ENCODE data around the gene CLDN14. TPM values are rescaled to one million over a fixed set of nuclear protein-coding genes. Genes with fewer than 3 reads are reported as not detected.

CLDN14 gene
- total RNA-seq, 2 experiments from 2014 or later: not detected

GRCh38 chr21:36491209-36491910 lies 11.4 kb upstream of the CLDN14 start:
- intact Hi-C loops (cut with micrococcal nuclease; ENCODE audit: unreplicated experiment): no loop called here
- Histone ChIP-seq H3K9me2 (ENCODE audit: insufficient read depth, low read length) (no peaks in the 10 kb centered on the region), H4K20me1 (ENCODE audit: insufficient read depth, low read length) (no peaks in the 10 kb centered on the region), H3K4me2 (ENCODE audit: low read length) (no peak overlapping the region), H3K9me3 (ENCODE audit: low read length) (no peaks in the 10 kb centered on the region), H3K79me2 (ENCODE audit: insufficient read depth, low read depth, low read length) (no peaks in the 10 kb centered on the region), H3K27ac (ENCODE audit: low read depth, low read length, poor library complexity, severe bottlenecking) (no peak overlapping the region), H3K4me3 (ENCODE audit: low read depth, low read length, poor library complexity, severe bottlenecking) (no peak overlapping the region), H3K4me1 (ENCODE audit: insufficient read depth, low read length, poor library complexity, severe bottlenecking) (no peaks in the 10 kb centered on the region), H3K36me3 (ENCODE audit: insufficient read depth, low read length) (no peaks in the 10 kb centered on the region), H2AFZ (ENCODE audit: low read length) (no peak overlapping the region)
- no peak for DNase-seq (ENCODE audit: low spot score)
- POLR2A ChIA-PET: no interaction called here
- TF ChIP-seq EZH2phosphoT487 (IDR thresholded peaks at IDR 0.05; ENCODE audit: borderline replicate concordance, low read depth, low read length) (no peak), CTCF (conservative IDR thresholded peaks at IDR 0.05; ENCODE audit: low read length) (no peak)
- no TSS peak for BruUV-seq (replicated peaks)
- CTCF ChIA-PET (ENCODE audit: unreplicated experiment): no interaction called here

- ChIA-PET POLR2A (no interaction called here), CTCF (ENCODE audit: unreplicated experiment) (no interaction called here)
- H3K4me3 ChIP-seq (ENCODE audit: low read depth, low read length, poor library complexity, severe bottlenecking): no peak overlapping the region
- no peak for DNase-seq (ENCODE audit: low spot score)
- H3K27ac ChIP-seq (ENCODE audit: low read depth, low read length, poor library complexity, severe bottlenecking): no peak overlapping the region
- H2AFZ ChIP-seq (ENCODE audit: low read length): no peak overlapping the region
- intact Hi-C loops (cut with micrococcal nuclease; ENCODE audit: unreplicated experiment): no loop called here
- H4K20me1 ChIP-seq (ENCODE audit: insufficient read depth, low read length): no peaks in the 10 kb centered on the region
- TF ChIP-seq EZH2phosphoT487 (IDR thresholded peaks at IDR 0.05; ENCODE audit: borderline replicate concordance, low read depth, low read length): no peak
- TF ChIP-seq CTCF (conservative IDR thresholded peaks at IDR 0.05; ENCODE audit: low read length): no peak
- BruUV-seq (replicated peaks): no TSS peak
- H3K4me2 ChIP-seq (ENCODE audit: low read length): no peak overlapping the region
- no peaks in the 10 kb centered on the region for H3K79me2 ChIP-seq (ENCODE audit: insufficient read depth, low read depth, low read length)
- H3K9me2 ChIP-seq (ENCODE audit: insufficient read depth, low read length): no peaks in the 10 kb centered on the region
- no peaks in the 10 kb centered on the region for H3K36me3 ChIP-seq (ENCODE audit: insufficient read depth, low read length)
- no peaks in the 10 kb centered on the region for H3K4me1 ChIP-seq (ENCODE audit: insufficient read depth, low read length, poor library complexity, severe bottlenecking)
- H3K9me3 ChIP-seq (ENCODE audit: low read length): no peaks in the 10 kb centered on the region
These were observed 9.8 kb upstream of the CLDN14 start for GRCh38 chr21:36489776-36490165.

GRCh38 chr21:36489103-36489775 lies 9.3 kb upstream of the CLDN14 start:
- no peaks in the 10 kb centered on the region for H4K20me1 ChIP-seq (ENCODE audit: insufficient read depth, low read length)
- TF ChIP-seq CTCF (conservative IDR thresholded peaks at IDR 0.05; ENCODE audit: low read length): no peak
- no peak for TF ChIP-seq EZH2phosphoT487 (IDR thresholded peaks at IDR 0.05; ENCODE audit: borderline replicate concordance, low read depth, low read length)
- no peak overlapping the region for H3K27ac ChIP-seq (ENCODE audit: low read depth, low read length, poor library complexity, severe bottlenecking)
- H3K9me3 ChIP-seq (ENCODE audit: low read length): no peaks in the 10 kb centered on the region
- H2AFZ ChIP-seq (ENCODE audit: low read length): no peak overlapping the region
- no peaks in the 10 kb centered on the region for H3K79me2 ChIP-seq (ENCODE audit: insufficient read depth, low read depth, low read length)
- no peaks in the 10 kb centered on the region for H3K36me3 ChIP-seq (ENCODE audit: insufficient read depth, low read length)
- no peak overlapping the region for H3K4me3 ChIP-seq (ENCODE audit: low read depth, low read length, poor library complexity, severe bottlenecking)
- no peaks in the 10 kb centered on the region for H3K4me1 ChIP-seq (ENCODE audit: insufficient read depth, low read length, poor library complexity, severe bottlenecking)
- no TSS peak for BruUV-seq (replicated peaks)
- ChIA-PET POLR2A (no interaction called here), CTCF (ENCODE audit: unreplicated experiment) (no interaction called here)
- no peaks in the 10 kb centered on the region for H3K9me2 ChIP-seq (ENCODE audit: insufficient read depth, low read length)
- no peak overlapping the region for H3K4me2 ChIP-seq (ENCODE audit: low read length)
- intact Hi-C loops (cut with micrococcal nuclease; ENCODE audit: unreplicated experiment): no loop called here
- DNase-seq (ENCODE audit: low spot score): no peak
